Astrocyte of the cerebellum (primary cell): ENCODE results near the gene BPNT1.

Experiments
- DNase-seq: peaks from one replicate; pipeline ENCODE4 v3.0.0-alpha.2; 2011; ENCODE audit warnings: low read depth
- H3K4me3 ChIP-seq: 2 replicates; pipeline ENCODE4 v1.5.1; 2011; ENCODE audit warnings: mild to moderate bottlenecking, low read depth, low read length, moderate library complexity
- CTCF ChIP-seq: IDR thresholded peaks from 2 replicates; pipeline ENCODE4 v1.5.1; 2012; ENCODE audit warnings: low read length, low read depth, moderate library complexity, mild to moderate bottlenecking; ENCODE audit errors: missing control alignments
- in situ Hi-C: cut with HindIII; loops from 2 replicates; pipeline ENCODE4 v1.10.0; 2017; ENCODE audit warnings: low sequenced_read_pairs

Gene BPNT1

GRCh38 chr1:220056374-220056773 lies 33.2 kb downstream of the BPNT1 start:
- H3K4me3 ChIP-seq: no peak overlapping the region
- in situ Hi-C loops: no loop called here
- TF ChIP-seq CTCF: no peak
- no peak for DNase-seq

- H3K4me3 ChIP-seq: peak within 1 kb of the TSS; percentile 99
- in situ Hi-C loops: no loop called here
- peak; percentile 91 for DNase-seq
- TF ChIP-seq CTCF: peak; percentile 62
These were observed 43.3 kb downstream of the BPNT1 start, which contains the start of gene EPRS1 for GRCh38 chr1:220046052-220046930. Gene EPRS1 (minus strand): TSS chr1:220046505. CDS start chr1:220046388, 117 bp downstream.

GRCh38 chr1:220045356-220046051 lies 44.1 kb downstream of the BPNT1 start:
- peak overlapping the region; percentile 99 for H3K4me3 ChIP-seq
- in situ Hi-C loops: no loop called here
- no peak for TF ChIP-seq CTCF
- no peak for DNase-seq

- no peak for TF ChIP-seq CTCF
- in situ Hi-C loops: no loop called here
- no peak for DNase-seq
- peak overlapping the region; percentile 99 for H3K4me3 ChIP-seq
These were observed 44.8 kb downstream of the BPNT1 start for GRCh38 chr1:220044678-220045355.

GRCh38 chr1:220043646-220044045 lies 45.9 kb downstream of the BPNT1 start:
- no peak overlapping the region for H3K4me3 ChIP-seq
- in situ Hi-C loops: no loop called here
- DNase-seq: no peak
- no peak for TF ChIP-seq CTCF

GRCh38 chr1:220040028-220040596 lies 49.5 kb downstream of the BPNT1 start:
- no peak overlapping the region for H3K4me3 ChIP-seq
- TF ChIP-seq CTCF: no peak
- in situ Hi-C loops: no loop called here
- no peak for DNase-seq
